GM12891 (cell line): ENCODE measurements around the gene EYS.

Source experiments
- DNase-seq: peaks from one replicate; pipeline ENCODE4 v3.0.0; 2011; ENCODE audit warnings: low spot score; ENCODE audit not compliant: insufficient read length
- FAIRE-seq: peaks from 2 replicates; lab custom pipeline; 2011; peaks lifted over from hg19 to GRCh38; lab: Jason Lieb, UNC
- PAX5 ChIP-seq: IDR thresholded peaks from 2 replicates; pipeline ENCODE4 v1.6.1; 2011; ENCODE audit warnings: low read length, moderate library complexity, mild to moderate bottlenecking; ENCODE audit not compliant: insufficient read depth, severe bottlenecking
- POLR2A ChIP-seq: IDR thresholded peaks from 2 replicates; pipeline ENCODE4 v1.6.1; 2011; ENCODE audit warnings: low read depth, low read length, control low read depth
- POLR2AphosphoS5 ChIP-seq: IDR thresholded peaks from 2 replicates; pipeline ENCODE4 v1.6.1; 2011; ENCODE audit warnings: low read depth, low read length, control low read depth
- POU2F2 ChIP-seq: IDR thresholded peaks from 2 replicates; pipeline ENCODE4 v1.6.1; 2011; ENCODE audit warnings: low read depth, mild to moderate bottlenecking, control low read depth, low read length, moderate library complexity
- SPI1 ChIP-seq: IDR thresholded peaks from 2 replicates; pipeline ENCODE4 v1.6.1; 2011; ENCODE audit warnings: low read depth, low read length, control low read depth
- TAF1 ChIP-seq: IDR thresholded peaks from 2 replicates; pipeline ENCODE4 v1.6.1; 2011; ENCODE audit warnings: low read depth, low read length, control low read depth

EYS gene

GRCh38 chr6:64914124-64914523 is 792.9 kb downstream of the EYS start:
- TF ChIP-seq SPI1 (no peak), PAX5 (no peak), POLR2AphosphoS5 (no peak)
- no peak for FAIRE-seq
- no peak for DNase-seq

GRCh38 chr6:64912966-64913365 is 794.1 kb downstream of the EYS start:
- DNase-seq (no peak), FAIRE-seq (no peak)
- TF ChIP-seq TAF1 (no peak), PAX5 (no peak), POLR2A (no peak), POLR2AphosphoS5 (no peak)

DNA sequence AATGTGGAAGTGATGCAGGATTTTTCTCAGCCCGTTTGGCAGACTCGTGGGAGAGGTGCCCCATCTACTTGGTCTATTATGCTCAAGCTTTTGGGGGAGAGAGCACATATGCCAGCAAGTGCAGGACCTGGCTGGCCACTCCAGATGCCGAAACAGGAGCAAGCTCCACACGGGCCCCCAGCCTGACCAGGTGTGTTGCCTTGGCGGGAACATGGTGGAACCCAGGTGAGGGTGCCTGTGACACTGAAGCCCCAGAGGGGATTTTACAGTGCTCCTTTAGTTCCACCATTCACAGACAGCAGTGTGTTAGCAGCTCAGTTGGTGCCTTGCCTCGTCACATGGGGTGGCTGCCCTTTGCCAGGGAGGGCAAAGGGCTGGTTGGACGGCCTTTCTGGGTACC is 798.9 kb downstream of the EYS start:
- FAIRE-seq (no peak), DNase-seq (no peak)
- TF ChIP-seq POLR2AphosphoS5 (no peak), PAX5 (no peak), TAF1 (no peak), POLR2A (no peak), POU2F2 (no peak), SPI1 (no peak)

GRCh38 chr6:64904616-64905015 is 802.4 kb downstream of the EYS start:
- no peak for FAIRE-seq

GRCh38 chr6:64902596-64902995 is 804.4 kb downstream of the EYS start:
- TF ChIP-seq POLR2A (no peak), PAX5 (no peak), POLR2AphosphoS5 (no peak), TAF1 (no peak), SPI1 (no peak), POU2F2 (no peak)
- FAIRE-seq (no peak), DNase-seq (no peak)

More at GRCh38 chr6:64904616-64905015, 802.4 kb downstream of the EYS start:
- TF ChIP-seq POLR2AphosphoS5 (no peak), TAF1 (no peak), SPI1 (no peak), PAX5 (no peak), POU2F2 (no peak), POLR2A (no peak)
- no peak for DNase-seq

DNA sequence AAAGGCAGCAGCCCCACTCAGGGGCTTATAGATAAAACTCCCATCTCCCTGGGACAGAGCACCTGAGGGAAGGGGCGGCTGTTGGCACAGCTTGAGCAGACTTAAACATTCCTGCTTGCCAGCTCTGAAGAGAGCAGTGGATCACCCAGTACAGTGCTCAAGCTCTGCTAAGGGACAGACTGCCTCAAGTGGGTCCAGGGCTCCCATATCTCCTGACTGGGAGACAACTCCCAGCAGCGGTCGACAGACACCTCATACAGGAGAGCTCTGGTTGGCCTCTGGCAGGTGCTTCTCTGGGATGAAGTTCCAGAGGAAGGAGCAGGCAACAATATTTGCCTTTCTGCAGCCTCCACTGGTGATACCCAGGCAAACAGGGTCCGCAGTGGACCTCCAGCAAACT is 810.1 kb downstream of the EYS start:
- TF ChIP-seq TAF1 (no peak), POU2F2 (no peak), POLR2AphosphoS5 (no peak), SPI1 (no peak), PAX5 (no peak), POLR2A (no peak)
- DNase-seq, result no peak
- FAIRE-seq, result no peak

DNA sequence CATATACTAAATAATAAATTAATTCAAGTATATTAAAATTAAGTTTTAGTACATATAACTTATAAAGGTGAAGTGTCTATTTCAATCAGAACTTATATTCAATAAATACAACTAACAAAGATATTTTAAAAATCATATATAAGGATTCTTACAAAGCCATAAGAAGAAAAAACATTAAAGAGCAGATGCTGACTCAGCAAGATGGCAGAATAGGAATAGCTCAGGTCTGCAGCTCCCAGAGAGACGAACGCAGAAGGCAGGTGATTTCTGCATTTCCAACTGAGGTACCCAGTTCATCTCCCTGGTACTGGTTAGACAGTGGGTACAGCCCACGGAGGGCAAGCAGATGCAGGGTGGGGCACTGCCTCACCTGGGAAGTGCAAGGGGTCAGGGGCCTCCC is 811.1 kb downstream of the EYS start:
- FAIRE-seq, result no peak
- TF ChIP-seq POLR2A, result no peak
- TF ChIP-seq PAX5, result no peak
- TF ChIP-seq POLR2AphosphoS5, result no peak
- TF ChIP-seq SPI1, result no peak
- TF ChIP-seq POU2F2, result no peak
- no peak for TF ChIP-seq TAF1
- no peak for DNase-seq

DNA sequence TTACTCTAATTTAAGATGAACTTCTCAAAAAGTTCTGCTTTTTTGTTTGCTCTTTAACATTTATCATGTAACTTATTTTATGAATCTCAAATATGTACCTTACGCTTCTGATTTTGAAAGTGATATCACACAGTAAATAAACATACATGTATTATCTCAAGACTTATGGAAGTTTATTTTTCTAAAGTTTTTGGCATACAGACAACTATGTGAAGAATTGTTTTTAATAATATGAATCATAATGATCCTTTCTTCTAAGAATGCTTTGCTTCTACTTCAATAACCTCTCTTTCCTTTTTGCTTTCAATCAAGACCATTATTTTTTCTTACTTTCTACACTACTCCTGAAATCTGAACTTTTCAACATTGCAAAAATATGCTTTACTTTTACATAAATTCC is 816.4 kb downstream of the EYS start:
- DNase-seq, result no peak
- TF ChIP-seq PAX5 (no peak), POU2F2 (no peak), TAF1 (no peak), POLR2A (no peak), SPI1 (no peak), POLR2AphosphoS5 (no peak)
- FAIRE-seq, result no peak

- no peak for DNase-seq
- TF ChIP-seq SPI1, result no peak
- no peak for TF ChIP-seq POLR2A
- no peak for TF ChIP-seq TAF1
- TF ChIP-seq PAX5, result no peak
- TF ChIP-seq POU2F2, result no peak
- TF ChIP-seq POLR2AphosphoS5, result no peak
- FAIRE-seq, result no peak
These were observed 817.9 kb downstream of the EYS start for GRCh38 chr6:64889144-64889543.

- TF ChIP-seq POU2F2, result no peak
- no peak for TF ChIP-seq SPI1
- no peak for TF ChIP-seq POLR2AphosphoS5
- no peak for TF ChIP-seq POLR2A
- TF ChIP-seq TAF1, result no peak
- no peak for TF ChIP-seq PAX5
- FAIRE-seq, result no peak
- no peak for DNase-seq
These were observed 832.2 kb downstream of the EYS start for GRCh38 chr6:64874776-64875175.
